HG03460 (cell line): ENCODE measurements around the gene CARMIL1.

Source experiments
- ATAC-seq: cut with Tn5 transposase; IDR thresholded peaks from one replicate; pipeline ENCODE4 v1.9.1; 2021; ENCODE audit not compliant: unreplicated experiment

The CARMIL1 gene

DNA sequence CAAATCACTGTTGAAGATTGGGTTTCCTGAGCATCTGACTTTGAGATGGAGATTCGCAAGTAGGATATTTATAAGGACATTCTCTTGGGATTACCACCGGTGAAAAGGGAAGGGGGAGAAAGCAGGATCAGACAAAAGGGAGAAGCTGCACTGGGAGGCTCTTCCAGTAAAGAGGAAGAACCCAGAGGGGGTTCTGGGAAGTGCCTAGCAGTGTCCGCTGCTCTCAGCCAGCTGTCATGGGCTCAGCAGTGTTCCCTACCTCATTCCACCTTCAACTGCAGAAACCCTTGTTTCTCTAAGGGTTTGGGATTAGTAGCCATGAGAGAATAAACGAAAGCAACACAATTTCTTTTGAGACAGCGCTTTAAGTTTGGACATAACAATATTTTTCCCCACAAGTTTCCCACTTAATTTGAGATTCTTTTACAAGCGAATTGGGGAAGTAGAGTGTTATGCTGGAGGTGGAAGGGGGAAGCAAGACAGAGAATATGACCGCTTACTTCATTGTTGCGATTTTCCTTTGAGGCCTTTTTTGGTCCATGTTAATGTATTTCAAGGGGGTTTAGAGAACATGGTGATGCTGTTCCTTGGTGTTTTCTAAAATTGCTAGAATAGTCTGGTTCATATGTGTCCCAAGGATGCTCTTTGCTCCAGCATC, 218.3 kb downstream of the CARMIL1 start:
- no peak for ATAC-seq

GRCh38 chr6:25498505-25498904, 219.3 kb downstream of the CARMIL1 start:
- ATAC-seq: no peak

- no peak for ATAC-seq
These were observed 220.6 kb downstream of the CARMIL1 start for GRCh38 chr6:25499615-25500235.

DNA sequence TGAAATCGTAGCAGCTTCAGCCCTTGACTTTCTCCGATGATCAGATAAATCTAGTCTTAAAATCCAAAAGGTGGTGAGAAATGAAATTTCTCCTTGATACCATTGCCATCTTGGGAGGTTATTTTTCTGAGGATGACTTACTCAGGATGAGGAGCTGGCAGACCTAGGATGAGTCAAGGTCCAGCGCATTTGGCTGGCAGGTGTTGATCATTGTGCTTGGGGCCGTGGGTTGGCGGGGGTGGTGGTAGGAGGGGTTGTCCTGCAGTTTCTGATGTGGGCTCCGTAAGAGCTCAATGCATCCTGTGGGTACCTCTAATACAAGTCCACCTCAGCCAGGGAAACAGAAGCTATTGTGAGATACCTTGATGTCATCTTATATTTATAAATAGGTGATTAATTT, 224.5 kb downstream of the CARMIL1 start:
- no peak for ATAC-seq

- no peak for ATAC-seq
These were observed 225.5 kb downstream of the CARMIL1 start for GRCh38 chr6:25504661-25505060.

GRCh38 chr6:25506020-25506419, 226.8 kb downstream of the CARMIL1 start:
- no peak for ATAC-seq

GRCh38 chr6:25508051-25508450, 228.9 kb downstream of the CARMIL1 start:
- ATAC-seq: no peak

- ATAC-seq: no peak
These were observed 232.2 kb downstream of the CARMIL1 start for GRCh38 chr6:25511376-25511775.

GRCh38 chr6:25512560-25512959, 233.4 kb downstream of the CARMIL1 start:
- ATAC-seq: no peak

GRCh38 chr6:25519856-25520255, 240.7 kb downstream of the CARMIL1 start:
- ATAC-seq: no peak

- ATAC-seq: no peak
These were observed 245.4 kb downstream of the CARMIL1 start for GRCh38 chr6:25524542-25524941.

- no peak for ATAC-seq
These were observed 245.9 kb downstream of the CARMIL1 start for GRCh38 chr6:25525078-25525477.

GRCh38 chr6:25534942-25535631, 255.9 kb downstream of the CARMIL1 start:
- no peak for ATAC-seq

DNA sequence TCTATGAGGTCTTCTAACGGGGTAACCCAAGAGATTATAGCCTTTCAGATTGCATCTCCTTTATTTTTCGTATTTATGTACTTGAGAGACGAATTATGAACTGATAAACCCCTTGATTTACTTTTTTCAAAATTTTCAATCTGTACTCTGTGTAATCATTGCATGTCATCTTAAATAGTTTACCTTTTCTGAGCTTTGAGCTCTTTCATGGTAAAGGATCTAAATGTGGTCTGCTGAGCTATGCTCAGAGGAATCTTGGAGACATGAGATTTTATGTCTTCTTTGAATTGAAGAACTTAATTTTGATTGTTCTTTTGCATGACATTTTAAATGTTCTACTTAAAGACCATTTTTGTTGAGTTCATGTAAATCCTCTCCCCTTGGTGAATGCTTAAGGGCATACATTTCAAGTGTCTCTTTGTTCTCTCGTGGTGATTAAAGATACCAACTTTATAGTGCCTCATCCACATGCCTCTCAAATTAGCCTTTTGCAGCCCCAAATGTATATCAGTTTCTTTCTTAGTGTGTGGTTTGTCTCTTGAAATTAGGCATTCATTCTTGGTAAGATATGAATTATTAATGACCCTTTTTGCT, 256.6 kb downstream of the CARMIL1 start:
- no peak for ATAC-seq

DNA sequence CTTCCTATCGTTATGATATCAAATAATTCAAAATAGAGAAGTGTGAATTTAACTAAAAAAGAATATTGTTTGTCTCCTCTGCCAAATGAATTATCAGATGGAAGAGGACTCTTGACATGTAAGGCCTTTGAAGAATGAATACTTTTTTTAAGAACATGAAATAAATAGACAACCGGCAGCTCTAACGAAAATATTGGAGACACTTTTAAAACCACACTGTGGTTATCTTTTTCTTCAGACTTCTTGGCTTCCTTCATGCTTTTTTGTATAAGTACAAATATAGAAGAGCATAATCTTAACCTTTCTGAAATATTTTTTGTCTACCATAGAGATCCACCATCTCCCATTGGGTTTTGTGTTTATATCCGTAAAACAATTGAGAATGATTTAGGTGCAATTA, 257.6 kb downstream of the CARMIL1 start:
- ATAC-seq: no peak

- no peak for ATAC-seq
These were observed 258.3 kb downstream of the CARMIL1 start for GRCh38 chr6:25537349-25538018.

GRCh38 chr6:25541228-25541627, 262.1 kb downstream of the CARMIL1 start:
- ATAC-seq: no peak

- no peak for ATAC-seq
These were observed 264.1 kb downstream of the CARMIL1 start for GRCh38 chr6:25542984-25543910.

DNA sequence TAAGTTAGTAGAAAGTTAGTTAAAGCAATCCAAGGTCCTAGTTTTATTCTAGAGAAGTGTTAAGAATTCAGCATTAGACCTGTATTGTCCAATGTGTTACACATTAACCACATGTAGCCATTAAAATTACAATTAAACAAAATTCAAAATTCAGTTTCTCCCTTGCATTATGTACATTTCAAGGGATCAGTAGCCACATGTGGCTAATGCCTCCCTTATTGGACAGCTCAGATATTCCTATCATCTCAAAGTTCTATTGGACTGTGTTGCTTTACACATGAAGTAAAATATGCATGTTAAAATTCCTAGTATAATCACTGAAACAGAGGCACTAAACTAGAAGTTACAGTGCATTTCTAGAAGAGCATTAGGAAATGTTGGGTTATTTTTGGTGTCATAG, 265.7 kb downstream of the CARMIL1 start:
- no peak for ATAC-seq

DNA sequence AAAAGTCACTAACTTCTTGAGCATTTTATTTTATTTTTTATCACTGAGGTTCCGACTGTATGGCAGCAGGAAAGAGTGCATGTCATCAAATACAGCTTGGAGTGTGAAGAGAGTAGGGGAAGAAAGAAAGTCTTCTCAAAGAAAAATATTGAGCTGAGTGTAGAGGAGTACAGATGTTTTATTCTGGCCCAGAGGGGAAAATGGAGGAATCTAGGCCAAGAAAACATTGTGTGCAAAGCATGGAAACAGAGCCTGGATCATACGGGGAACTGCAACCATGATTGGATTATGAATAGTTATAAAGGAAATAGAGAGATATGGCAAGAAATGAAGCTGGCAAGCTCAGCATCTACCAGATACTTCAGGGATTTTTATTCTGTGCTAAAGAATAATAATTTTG, 268.6 kb downstream of the CARMIL1 start:
- no peak for ATAC-seq
